ENCODE measurements around the gene CCDC12. TPM values are rescaled to one million over a fixed set of nuclear protein-coding genes. Genes with fewer than 3 reads are reported as not detected.

The CCDC12 gene
- total RNA-seq, 1 experiment from 2014 or later, result 25.6 TPM

- no peak for DNase-seq (ENCODE audit: low read depth)
Measured at GRCh38 chr3:46893146-46893748, 83.3 kb downstream of the CCDC12 start.

GRCh38 chr3:46892285-46893145 lies 84.0 kb downstream of the CCDC12 start:
- peak; percentile 71 for DNase-seq (ENCODE audit: low read depth)

GRCh38 chr3:46891132-46891531 lies 85.4 kb downstream of the CCDC12 start:
- DNase-seq (ENCODE audit: low read depth), result no peak

GRCh38 chr3:46890132-46890531 lies 86.4 kb downstream of the CCDC12 start:
- DNase-seq (ENCODE audit: low read depth), result no peak

- no peak for DNase-seq (ENCODE audit: low read depth)
Measured at GRCh38 chr3:46889381-46890110, 87.0 kb downstream of the CCDC12 start.

- DNase-seq (ENCODE audit: low read depth), result no peak
Measured at GRCh38 chr3:46888705-46889104, 87.8 kb downstream of the CCDC12 start.

GRCh38 chr3:46887980-46888494 lies 88.5 kb downstream of the CCDC12 start:
- no peak for DNase-seq (ENCODE audit: low read depth)

GRCh38 chr3:46885612-46886011 lies 90.9 kb downstream of the CCDC12 start:
- no peak for DNase-seq (ENCODE audit: low read depth)

GRCh38 chr3:46884929-46885328 lies 91.6 kb downstream of the CCDC12 start:
- no peak for DNase-seq (ENCODE audit: low read depth)

GRCh38 chr3:46884427-46884826 lies 92.1 kb downstream of the CCDC12 start:
- no peak for DNase-seq (ENCODE audit: low read depth)

- no peak for DNase-seq (ENCODE audit: low read depth)
Measured at GRCh38 chr3:46883830-46884185, 92.7 kb downstream of the CCDC12 start.

GRCh38 chr3:46883054-46883829 lies 93.3 kb downstream of the CCDC12 start:
- DNase-seq (ENCODE audit: low read depth), result peak; percentile 28

- peak; percentile 28 for DNase-seq (ENCODE audit: low read depth)
Measured at GRCh38 chr3:46882377-46883053, 94.0 kb downstream of the CCDC12 start.

GRCh38 chr3:46881596-46882376 lies 94.8 kb downstream of the CCDC12 start:
- peak; percentile 14 for DNase-seq (ENCODE audit: low read depth)

GRCh38 chr3:46880884-46881595 lies 95.5 kb downstream of the CCDC12 start:
- no peak for DNase-seq (ENCODE audit: low read depth)

GRCh38 chr3:46878781-46879436 lies 97.6 kb downstream of the CCDC12 start:
- peak; percentile 53 for DNase-seq (ENCODE audit: low read depth)

- DNase-seq (ENCODE audit: low read depth), result no peak
Measured at GRCh38 chr3:46877406-46878125, 99.0 kb downstream of the CCDC12 start, which contains the start of gene PTH1R. Gene PTH1R, plus strand, starts transcription at chr3:46877721. Its CDS starts 5,839 bp downstream, at chr3:46883560.

Data from M059J (cell line).